Germinal center (tissue), 1 donor: ENCODE data around the gene IRAK1.

ENCODE experiments used
- DNase-seq: peaks from one replicate; pipeline ENCODE4 v3.0.0; 2012; ENCODE audit warnings: mixed read lengths, low spot score

The IRAK1 gene

DNA sequence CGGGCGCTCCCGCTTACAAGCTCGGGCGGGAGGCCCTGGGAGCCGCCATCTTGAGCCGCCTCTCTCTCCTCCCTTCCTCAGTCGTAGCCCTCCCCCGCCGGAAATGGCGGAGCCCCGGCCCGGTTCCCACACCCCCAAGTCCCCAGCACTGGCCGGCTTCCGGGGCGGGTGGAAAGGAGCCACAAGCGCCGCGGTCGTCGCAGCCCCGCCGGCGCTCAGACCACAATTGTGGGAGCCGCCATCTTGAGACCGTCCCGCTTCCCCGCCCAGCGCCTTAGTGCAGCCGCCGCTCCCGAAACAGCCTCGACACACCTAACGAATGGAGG, 48.6 kb downstream of the IRAK1 start:
- DNase-seq = peak; percentile 79

DNA sequence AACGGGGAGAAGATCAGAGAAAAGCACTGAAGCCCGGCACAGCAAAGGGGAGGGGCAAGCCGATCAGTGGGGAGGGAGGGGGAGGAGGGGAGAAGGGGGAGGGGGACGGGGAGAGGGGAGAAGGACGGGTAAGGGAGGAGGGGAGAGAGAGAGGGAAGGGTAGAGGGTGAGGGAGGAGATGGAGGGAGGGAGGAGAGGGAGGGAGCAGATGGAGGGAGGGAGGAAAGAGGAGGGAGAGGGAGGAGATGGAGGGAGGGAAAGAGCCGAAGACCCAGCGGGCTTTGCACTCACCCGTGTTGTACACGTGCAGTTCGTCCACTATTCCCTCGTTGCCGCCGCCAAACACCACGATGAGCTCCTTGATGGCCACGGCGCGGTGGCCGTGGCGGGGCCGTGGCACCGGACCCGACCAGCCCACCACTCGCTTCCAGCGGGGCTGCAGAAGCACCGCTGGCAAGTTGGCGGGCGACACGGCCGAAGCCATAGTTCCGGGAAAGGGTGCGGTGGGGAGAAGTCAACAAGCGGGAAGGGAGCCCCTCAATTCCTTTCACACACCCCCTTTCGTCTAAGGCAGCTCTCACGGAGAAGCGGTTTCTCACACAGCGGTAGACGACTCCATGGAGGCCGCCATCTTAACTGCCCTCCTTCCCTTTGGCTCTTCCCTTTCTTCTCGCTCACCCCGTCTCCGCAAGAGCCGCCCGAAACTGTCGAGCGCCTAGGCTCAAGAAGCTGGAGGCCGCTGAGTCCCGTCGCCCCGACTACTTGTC, 49.2 kb downstream of the IRAK1 start:
- DNase-seq = no peak

DNA sequence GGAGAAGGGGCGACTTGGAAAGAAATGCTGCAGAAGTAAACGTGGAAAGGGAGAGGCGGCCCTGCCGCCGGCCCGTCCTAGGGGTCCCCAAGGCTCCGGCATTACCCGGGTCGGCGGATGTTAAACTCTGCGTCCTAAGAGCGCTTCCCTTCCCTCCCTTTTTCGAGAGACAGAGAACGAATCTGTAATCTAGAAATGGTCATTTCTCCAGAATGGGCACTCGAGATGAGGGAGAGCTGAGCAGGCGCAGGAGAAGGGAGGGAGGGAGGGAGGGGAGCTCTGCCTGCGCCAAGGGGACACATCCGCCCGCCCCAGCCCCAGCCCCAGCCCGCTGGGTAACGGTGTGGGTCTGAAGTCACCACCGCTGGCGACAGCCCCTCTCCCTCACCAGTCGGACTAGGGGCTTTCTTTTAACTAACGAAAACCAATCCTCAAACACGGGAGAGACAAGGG, 49.8 kb downstream of the IRAK1 start:
- DNase-seq = no peak

DNA sequence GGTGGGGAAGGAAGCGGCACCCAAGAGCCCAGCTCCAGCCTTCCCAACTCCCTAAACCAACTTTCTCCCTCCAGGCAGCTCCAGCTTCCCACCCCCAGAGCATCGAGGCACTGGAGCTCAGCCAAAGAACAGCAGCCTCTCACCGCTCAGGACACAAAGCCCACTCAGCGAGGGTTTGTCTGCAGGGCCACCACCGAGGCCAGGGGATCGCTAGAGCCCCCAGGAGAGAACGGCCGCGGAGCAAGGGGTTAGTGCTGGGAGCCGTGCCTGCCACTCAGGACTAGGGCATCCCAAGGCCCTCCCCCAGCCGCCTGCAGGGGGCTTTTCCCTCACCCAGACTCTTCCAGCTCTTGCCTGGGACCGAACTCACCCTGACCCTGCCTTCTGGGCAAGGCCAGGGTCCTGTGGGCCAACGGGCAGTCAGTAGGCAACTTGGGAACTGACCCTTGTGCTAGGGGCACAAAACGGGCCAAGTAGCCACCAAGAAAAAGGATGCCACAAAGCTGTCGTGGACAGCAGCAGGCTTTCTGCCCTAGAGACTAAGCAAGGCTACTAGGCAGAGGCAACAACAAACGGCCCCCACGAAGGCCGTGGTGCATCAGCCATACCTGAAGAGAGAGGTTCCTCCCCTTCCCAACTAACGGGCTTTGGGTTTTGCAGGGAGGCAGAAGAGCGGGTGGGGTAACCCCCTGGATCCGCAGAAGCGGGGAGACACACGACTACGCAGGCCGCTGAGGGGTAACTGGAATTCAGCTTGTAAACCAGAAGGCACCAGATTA, 50.4 kb downstream of the IRAK1 start:
- no peak for DNase-seq

DNA sequence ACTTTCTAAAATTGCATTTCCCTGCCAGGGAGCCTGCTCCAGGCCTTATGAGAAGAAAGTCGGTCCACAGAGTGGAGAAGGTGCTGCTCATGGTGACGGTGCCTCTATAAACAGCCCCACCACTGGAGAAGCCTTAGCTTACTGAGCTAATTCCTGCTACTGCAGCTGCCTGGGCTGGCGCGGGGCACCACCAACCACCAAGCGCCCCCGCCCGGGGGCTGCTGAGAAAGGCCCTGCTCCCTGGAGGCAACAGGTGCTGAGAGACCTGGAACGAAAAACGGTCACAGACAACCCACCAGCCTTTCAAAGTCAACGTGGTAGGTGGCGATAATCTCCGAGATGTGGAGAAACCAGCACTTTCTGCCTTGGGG, 51.0 kb downstream of the IRAK1 start:
- DNase-seq = peak; percentile 34

DNA sequence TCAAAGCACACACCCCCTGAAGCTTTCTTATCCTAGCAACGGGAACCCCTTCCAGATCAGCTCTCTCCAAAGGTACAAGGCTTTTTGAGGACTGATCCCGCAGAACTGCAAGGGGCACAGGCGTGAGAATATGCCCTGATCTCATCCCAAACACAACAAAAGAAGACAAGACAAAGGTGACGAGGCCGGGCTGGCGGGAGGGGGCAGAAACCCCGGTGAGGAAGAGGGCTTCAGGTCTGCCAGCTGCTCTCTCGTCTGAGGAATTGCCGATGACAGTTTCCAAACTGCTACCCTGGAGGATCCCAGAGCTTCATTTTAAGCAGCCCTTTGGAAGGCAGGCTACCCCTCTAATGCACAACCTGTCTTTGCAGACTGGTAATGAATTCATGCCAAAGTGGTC, 51.4 kb downstream of the IRAK1 start:
- DNase-seq = no peak

DNA sequence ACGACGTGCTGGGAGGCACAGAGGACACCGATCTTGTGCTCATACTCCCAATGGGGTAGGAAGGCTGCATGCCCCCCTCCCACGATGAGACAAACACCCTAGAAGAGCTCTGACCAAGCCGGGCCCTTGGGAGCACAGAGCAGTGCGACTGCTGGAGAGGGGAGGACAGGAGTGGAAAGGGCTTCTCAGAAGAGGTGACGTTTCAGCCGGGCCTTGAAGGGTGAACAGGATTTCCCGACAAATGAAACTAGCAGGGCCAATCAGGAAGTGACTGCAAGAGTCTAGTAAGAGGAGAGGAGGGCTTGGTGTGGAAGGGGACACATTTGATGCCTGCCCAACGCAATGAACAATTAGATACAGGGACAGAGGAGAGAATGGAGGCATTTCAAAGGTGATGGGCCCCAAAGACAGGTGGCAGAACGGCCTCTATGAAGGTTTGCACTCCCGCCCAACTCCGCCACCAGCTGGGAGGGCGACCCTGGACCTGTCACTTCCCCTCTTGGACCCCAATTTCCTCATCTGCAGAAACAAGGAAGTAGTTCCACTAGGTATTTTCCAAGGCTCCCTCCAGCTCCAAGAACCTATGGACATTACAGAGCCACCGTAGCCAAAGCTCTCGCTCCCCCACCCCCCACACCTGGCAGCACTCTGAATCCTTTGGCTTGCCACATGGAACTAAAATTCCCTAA, 52.0 kb downstream of the IRAK1 start:
- no peak for DNase-seq

DNA sequence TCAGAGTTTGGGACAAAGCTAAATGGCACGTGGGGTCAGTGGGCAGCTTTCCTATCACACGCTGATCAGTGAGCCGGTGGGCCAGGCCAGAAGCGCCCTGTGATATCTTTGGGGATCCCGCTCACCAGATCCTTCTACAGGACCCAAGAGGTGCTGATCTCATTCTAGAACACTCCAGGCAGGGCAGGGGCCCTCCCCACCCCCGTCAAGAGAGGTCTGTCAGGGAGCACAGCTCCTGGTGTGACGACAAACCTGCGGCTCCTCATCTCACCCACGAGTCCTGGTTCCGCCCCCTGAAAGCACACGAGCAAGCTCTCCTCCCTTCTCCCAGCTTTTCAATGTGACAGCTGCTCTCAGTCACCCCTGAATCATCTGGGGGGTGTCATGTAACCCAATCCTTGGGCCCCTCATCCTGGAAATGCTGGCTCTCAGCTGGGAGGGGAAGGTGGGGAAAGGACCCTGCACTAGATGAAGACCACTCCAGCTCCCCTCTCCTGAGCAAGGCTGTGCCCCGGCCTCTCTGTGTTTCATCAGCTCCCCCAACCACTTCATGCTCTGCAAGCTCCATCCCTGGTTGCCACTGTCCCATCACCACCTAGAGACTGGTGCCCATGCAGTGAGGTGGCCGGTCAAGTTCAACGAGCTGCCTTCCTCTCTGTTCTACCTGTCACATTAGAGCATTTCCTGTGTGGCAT, 52.7 kb downstream of the IRAK1 start:
- no peak for DNase-seq

DNA sequence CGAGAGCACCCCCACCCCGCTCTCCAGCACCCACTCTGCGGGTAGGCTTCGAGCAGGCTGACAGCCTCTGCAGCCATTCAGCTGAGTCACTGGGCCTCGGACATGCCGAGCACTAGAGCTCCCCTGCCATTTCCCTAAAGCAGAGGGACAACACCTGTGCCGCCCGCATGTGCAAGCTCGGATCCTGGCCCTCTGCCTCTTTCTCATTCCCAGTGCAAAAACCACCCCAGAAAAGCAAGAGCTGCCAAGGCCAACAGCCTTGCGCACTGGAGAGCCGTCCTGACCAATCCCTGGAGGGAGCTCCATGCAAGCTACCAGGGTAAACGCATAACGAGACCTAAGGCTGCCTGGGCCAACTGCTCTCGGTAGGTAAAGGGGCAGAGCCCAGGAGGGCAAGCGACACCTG, 53.4 kb downstream of the IRAK1 start:
- DNase-seq = no peak

DNA sequence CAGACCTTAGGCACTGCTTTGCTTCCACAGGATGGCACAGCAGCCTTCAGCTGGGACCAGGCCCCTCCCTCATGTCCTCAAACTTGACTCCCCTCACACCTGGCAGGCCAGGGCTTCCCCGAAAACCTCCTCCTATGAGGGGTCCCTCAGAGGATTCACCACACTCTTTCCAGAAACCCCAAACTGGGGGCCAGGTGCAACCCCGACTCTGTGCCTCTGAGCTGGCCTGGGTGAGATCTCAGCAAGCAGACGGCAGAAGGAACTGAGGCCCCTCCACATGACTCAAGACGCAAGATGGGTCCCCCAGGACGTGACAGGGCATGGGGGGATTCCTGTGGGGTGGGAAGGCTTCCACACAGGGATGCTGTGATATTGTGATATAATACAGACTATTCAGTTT, 54.3 kb downstream of the IRAK1 start:
- DNase-seq = no peak

DNA sequence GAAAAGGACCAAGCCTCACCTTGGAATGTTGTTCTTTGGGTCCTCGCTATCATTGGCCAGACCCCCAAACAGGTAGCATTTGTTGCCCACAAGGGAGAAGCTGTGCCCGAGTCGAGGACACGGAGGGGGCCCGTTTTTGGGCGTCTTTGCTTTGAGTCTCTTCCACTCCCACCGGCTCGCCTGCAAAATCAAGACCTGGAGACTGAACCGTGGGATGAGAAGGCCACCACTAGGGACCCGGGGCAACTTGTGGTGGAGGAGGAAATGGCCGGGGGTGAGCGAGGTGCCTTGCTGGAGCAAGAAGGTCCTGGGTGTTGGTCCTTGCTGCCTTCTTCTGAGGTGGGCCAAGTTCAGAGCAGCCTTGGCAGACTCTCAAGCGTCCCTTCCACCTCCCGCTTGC, 55.6 kb downstream of the IRAK1 start:
- DNase-seq = no peak

DNA sequence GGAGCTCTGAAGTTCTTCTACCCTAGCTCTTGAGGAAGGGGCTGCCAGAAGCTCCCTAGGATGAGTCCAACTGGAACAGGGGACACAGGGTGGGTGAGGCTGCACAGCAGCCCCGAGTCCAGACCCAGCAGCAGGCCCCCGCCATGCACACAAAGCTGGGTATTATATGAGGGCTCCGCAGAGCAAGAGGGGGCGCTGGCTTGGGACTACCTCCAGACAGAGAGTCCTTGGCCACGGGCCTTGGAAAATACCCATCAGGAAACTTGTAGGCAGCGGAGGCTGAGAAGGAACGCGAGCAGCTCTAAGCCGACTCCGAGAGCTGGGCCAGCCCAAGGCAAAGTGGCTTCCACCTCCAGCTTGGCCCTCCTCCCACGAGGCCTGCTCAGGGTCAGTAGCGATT, 56.2 kb downstream of the IRAK1 start:
- DNase-seq = no peak

DNA sequence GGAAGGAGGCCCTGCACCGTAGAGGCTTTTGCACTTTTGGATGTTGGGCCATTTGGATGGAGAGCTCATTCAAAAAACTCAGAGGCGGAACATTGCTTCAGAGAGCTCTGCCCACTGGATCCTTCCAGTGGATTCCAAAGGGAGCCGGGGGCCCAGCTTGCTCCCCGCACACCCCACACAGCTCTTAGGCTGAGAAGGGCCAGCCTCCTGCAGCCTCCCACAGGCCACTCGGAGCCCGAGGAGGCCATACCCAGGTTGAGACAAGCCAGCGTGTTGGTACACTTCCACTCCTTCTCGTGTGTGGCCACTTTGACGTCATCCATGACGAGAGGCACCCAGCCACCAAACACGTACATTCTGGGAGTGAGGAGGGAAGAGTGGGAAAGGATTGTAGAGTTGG, 58.4 kb downstream of the IRAK1 start:
- no peak for DNase-seq

DNA sequence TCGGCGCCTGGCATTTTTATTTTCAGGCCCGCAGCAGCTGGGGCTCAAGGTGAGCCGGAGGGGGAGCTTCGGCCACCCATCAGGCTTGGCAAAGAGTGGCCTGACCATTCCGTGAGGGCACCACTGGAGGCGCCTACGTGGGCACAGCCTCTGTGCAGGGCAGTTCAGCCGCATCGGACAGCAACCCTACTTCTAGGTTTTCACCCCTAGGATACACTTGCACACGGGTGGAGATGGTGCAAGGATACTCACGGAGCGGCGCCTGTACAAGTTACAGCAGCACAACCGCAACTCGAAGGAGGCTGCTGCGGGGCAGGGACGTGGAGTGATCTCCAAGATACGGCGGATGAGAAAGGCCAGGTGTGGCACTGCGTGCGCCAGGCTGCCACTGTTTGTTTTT, 58.9 kb downstream of the IRAK1 start:
- no peak for DNase-seq
